ENCODE results near the gene AKAP9. TPM values are rescaled to one million over a fixed set of nuclear protein-coding genes. Genes with fewer than 3 reads are reported as not detected.

The AKAP9 gene
- total and polyA plus RNA-seq, 2 donors (not counting 3 experiments of a cell fraction or from before 2014, with no cell fraction given) = 9.5 to 51.6 TPM

DNA sequence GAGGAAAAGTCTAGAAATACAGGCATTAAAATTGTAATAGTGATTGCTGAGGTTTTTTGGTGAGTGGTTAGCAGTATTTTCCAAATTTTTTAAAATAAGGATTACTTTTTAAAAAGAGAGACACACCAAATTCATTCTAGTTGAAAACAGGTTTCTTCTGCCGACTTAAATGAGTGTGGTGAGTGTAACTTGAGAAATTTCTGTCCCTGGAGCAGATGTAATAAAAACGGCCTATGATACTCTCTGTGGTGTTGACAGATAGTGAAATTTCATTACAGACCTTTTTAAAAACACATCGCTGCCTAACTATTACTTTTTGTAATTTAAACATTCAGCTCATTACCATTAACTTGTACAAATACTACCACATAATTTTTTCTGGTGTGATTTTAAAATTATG lies 103.5 kb downstream of the AKAP9 start:
- no peaks in the 10 kb centered on the region for H3K9me3 ChIP-seq (replicated peaks; ENCODE audit: control insufficient read depth, insufficient read depth, low read length)
- H3K9me1 ChIP-seq (replicated peaks; ENCODE audit: control insufficient read depth, extremely low read depth, insufficient read depth, low read length) = no peaks in the 10 kb centered on the region
- no peak for DNase-seq (ENCODE audit: low read depth, low spot score)
- no peak overlapping the region for H3K4me2 ChIP-seq (ENCODE audit: insufficient read depth, low read length)
- dilution Hi-C loops (cut with MboI; ENCODE audit: extremely low pct_ligation_motif_present, low sequenced_read_pairs) = no loop called here
- CTCF ChIA-PET = interaction anchor here (0.6 to 1.4 kb wide), 2 partner anchors 13 to 380 kb away, joined by 3 read pairs; no protein-coding TSS in a partner anchor
- no peak overlapping the region for H3K27ac ChIP-seq (ENCODE audit: insufficient read depth, low read depth, low read length)
- no peak for TF ChIP-seq FOS (IDR thresholded peaks at IDR 0.05; ENCODE audit: borderline replicate concordance, insufficient read depth, low read length)
- TF ChIP-seq POLR2A (IDR thresholded peaks at IDR 0.05; ENCODE audit: low read depth, low read length) = no peak
- TF ChIP-seq CTCF (IDR thresholded peaks at IDR 0.05; ENCODE audit: extremely low read depth in 1 of 2, insufficient read depth in 1 of 2, low read depth in 1 of 2, low read length in 2 of 2) = no peak
- no peak for TF ChIP-seq EZH2 (IDR thresholded peaks at IDR 0.05; ENCODE audit: borderline replicate concordance, low read depth, low read length, severe bottlenecking)
- no peak for TF ChIP-seq GATA2 (IDR thresholded peaks at IDR 0.05; ENCODE audit: insufficient read depth, insufficient read length, low read depth, low read length)
- TF ChIP-seq JUN (IDR thresholded peaks at IDR 0.05; ENCODE audit: borderline replicate concordance, insufficient read depth, insufficient read length, low read depth) = no peak
- TF ChIP-seq MAX (IDR thresholded peaks at IDR 0.05; ENCODE audit: insufficient read depth, insufficient read length) = no peak
- no peak for TF ChIP-seq MYC (IDR thresholded peaks at IDR 0.05; ENCODE audit: low read depth, low read length)
- no peak for TF ChIP-seq POLR2AphosphoS5 (IDR thresholded peaks at IDR 0.05; ENCODE audit: insufficient read depth, low read depth, low read length)
- intact Hi-C loops (cut with micrococcal nuclease) = no loop called here
- H4K20me1 ChIP-seq (replicated peaks; ENCODE audit: control insufficient read depth, extremely low read depth, insufficient read depth, low read length) = no peaks in the 10 kb centered on the region
- POLR2A ChIA-PET = no interaction called here
- no TSS peak for BruUV-seq (replicated peaks)
- no peaks in the 10 kb centered on the region for H3K27me3 ChIP-seq (ENCODE audit: control insufficient read depth in 2 of 2, insufficient read depth in 2 of 2, low read length in 2 of 2)
- no peaks in the 10 kb centered on the region for H3K4me1 ChIP-seq (ENCODE audit: control insufficient read depth, extremely low read depth, insufficient read depth, low read length)
- H3K36me3 ChIP-seq (ENCODE audit: control insufficient read depth in 2 of 2, extremely low read depth in 1 of 2, insufficient read depth in 2 of 2, low read length in 2 of 2) = peaks cover 6% of the 10 kb centered on the region in 2 experiments
- no peak overlapping the region for H3K4me3 ChIP-seq (replicated peaks in 1 of 3; ENCODE audit: insufficient read depth in 1 of 3, low read depth in 1 of 3, low read length in 3 of 3)
- H3K9ac ChIP-seq (replicated peaks; ENCODE audit: extremely low read depth, insufficient read depth, low read length) = no peak overlapping the region
- no peak for FAIRE-seq
- no peak overlapping the region for H2AFZ ChIP-seq (ENCODE audit: low read depth, low read length)
- no peaks in the 10 kb centered on the region for H3K79me2 ChIP-seq (ENCODE audit: control insufficient read depth, insufficient read depth, low read length)

All from endothelial cell of umbilical vein (primary cell).